Measurements from ENCODE around the gene ZC2HC1B.

ZC2HC1B gene

DNA sequence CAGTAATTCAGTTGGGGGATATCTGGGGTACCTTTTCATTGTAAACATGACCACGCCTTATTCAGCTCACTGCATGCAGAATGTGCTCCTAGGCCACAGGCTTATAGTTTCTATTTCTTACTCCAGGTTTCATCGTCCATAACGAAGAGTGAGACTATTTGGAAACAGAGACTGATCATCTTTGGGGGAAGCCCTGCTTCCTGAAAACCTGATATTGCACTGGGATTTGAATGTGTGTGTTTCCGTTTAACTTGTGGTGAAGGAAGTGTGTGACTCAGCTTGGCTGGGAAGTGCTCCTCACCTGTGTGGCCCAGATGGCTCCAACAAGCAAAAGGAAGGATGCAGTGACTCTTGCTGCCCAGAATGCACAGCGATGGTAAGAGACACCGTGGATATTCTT, 40.7 kb upstream of the ZC2HC1B start:
- TF ChIP-seq, protein P1, sequence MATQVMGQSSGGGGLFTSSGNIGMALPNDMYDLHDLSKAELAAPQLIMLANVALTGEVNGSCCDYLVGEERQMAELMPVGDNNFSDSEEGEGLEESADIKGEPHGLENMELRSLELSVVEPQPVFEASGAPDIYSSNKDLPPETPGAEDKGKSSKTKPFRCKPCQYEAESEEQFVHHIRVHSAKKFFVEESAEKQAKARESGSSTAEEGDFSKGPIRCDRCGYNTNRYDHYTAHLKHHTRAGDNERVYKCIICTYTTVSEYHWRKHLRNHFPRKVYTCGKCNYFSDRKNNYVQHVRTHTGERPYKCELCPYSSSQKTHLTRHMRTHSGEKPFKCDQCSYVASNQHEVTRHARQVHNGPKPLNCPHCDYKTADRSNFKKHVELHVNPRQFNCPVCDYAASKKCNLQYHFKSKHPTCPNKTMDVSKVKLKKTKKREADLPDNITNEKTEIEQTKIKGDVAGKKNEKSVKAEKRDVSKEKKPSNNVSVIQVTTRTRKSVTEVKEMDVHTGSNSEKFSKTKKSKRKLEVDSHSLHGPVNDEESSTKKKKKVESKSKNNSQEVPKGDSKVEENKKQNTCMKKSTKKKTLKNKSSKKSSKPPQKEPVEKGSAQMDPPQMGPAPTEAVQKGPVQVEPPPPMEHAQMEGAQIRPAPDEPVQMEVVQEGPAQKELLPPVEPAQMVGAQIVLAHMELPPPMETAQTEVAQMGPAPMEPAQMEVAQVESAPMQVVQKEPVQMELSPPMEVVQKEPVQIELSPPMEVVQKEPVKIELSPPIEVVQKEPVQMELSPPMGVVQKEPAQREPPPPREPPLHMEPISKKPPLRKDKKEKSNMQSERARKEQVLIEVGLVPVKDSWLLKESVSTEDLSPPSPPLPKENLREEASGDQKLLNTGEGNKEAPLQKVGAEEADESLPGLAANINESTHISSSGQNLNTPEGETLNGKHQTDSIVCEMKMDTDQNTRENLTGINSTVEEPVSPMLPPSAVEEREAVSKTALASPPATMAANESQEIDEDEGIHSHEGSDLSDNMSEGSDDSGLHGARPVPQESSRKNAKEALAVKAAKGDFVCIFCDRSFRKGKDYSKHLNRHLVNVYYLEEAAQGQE (IDR thresholded peaks at IDR 0.05; ENCODE audit: insufficient read depth in 1 of 2, low read depth in 2 of 2, low read length in 2 of 2) = no peak
- no peak for TF ChIP-seq TAF1 (IDR thresholded peaks at IDR 0.05; ENCODE audit: borderline replicate concordance, insufficient read depth, low read length)
- no peak for TF ChIP-seq SIN3A (IDR thresholded peaks at IDR 0.05; ENCODE audit: borderline replicate concordance, insufficient read depth, low read length)
- TF ChIP-seq FOXP2 (optimal IDR thresholded peaks at IDR 0.05; ENCODE audit: borderline replicate concordance, extremely low read depth, extremely low read length, insufficient read depth) = no peak
- TF ChIP-seq POLR2AphosphoS5 (IDR thresholded peaks at IDR 0.05; ENCODE audit: low read depth, low read length) = no peak

DNA sequence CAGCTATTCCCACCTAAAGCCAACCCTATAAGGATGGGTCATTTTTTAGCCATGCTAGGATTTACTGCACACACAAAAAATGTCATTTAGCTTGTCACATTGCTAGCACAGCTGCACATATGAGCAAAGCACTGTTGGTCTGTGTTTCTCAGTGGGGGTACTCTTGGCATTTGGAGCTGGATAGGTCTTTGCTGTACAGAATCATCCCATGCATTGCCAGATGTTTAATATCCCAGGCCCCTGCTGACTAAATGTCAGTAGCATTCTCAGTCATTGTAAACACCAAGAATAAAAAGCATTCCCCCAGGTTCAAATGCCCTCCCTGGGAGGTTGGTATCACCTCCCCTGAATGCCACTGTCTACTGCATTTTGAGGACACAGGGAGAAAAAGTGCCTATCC, 35.7 kb upstream of the ZC2HC1B start:
- TF ChIP-seq SIN3A (IDR thresholded peaks at IDR 0.05; ENCODE audit: borderline replicate concordance, insufficient read depth, low read length) (no peak), FOXP2 (optimal IDR thresholded peaks at IDR 0.05; ENCODE audit: borderline replicate concordance, extremely low read depth, extremely low read length, insufficient read depth) (no peak), POLR2AphosphoS5 (IDR thresholded peaks at IDR 0.05; ENCODE audit: low read depth, low read length) (no peak), TAF1 (IDR thresholded peaks at IDR 0.05; ENCODE audit: borderline replicate concordance, insufficient read depth, low read length) (no peak)
- TF ChIP-seq, protein P1 (IDR thresholded peaks at IDR 0.05; ENCODE audit: insufficient read depth in 1 of 2, low read depth in 2 of 2, low read length in 2 of 2) = no peak

DNA sequence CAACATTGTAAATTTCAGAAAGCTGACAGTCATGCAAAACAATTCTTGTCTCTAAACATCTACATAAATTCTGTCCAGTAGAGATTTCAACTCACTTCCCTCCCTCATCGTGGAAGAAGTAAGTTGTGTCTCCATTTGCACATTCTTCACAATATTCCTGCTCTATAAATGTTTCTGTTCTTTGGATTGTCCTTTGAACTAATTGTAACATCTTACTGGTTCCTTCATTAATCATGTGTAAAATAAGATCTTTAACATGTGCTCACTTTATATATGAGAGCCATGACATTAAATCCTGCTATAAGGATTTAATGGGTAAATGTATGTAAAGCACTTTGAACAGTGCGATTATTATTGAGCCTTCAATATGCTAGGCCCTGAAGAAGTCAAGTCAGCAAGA, 28.1 kb upstream of the ZC2HC1B start:
- no peak for TF ChIP-seq FOXP2 (optimal IDR thresholded peaks at IDR 0.05; ENCODE audit: borderline replicate concordance, extremely low read depth, extremely low read length, insufficient read depth)
- TF ChIP-seq SIN3A (IDR thresholded peaks at IDR 0.05; ENCODE audit: borderline replicate concordance, insufficient read depth, low read length) = no peak
- no peak for TF ChIP-seq TAF1 (IDR thresholded peaks at IDR 0.05; ENCODE audit: borderline replicate concordance, insufficient read depth, low read length)
- TF ChIP-seq, protein P1 (IDR thresholded peaks at IDR 0.05; ENCODE audit: insufficient read depth in 1 of 2, low read depth in 2 of 2, low read length in 2 of 2) = no peak

DNA sequence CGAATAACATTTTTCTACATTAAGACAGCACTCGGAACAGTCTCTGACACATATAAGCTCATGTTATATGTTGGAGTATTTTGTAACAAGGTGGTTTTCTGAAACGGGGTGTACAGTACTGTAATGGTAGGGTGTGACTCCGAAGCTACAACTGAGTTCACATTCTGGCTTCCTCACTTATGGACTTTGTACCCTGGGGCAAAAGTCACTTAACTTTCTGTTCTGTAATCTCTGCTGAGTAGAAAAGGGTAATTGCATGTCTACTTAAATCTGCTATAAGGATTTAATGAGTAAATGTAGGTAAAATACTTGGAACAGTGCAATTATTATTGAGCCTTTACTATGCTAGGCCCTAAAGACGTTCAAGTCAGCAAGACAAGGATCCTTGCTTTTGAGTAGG, 25.9 kb upstream of the ZC2HC1B start:
- TF ChIP-seq SIN3A (IDR thresholded peaks at IDR 0.05; ENCODE audit: borderline replicate concordance, insufficient read depth, low read length) (no peak), FOXP2 (optimal IDR thresholded peaks at IDR 0.05; ENCODE audit: borderline replicate concordance, extremely low read depth, extremely low read length, insufficient read depth) (no peak), TAF1 (IDR thresholded peaks at IDR 0.05; ENCODE audit: borderline replicate concordance, insufficient read depth, low read length) (no peak), POLR2AphosphoS5 (IDR thresholded peaks at IDR 0.05; ENCODE audit: low read depth, low read length) (no peak)
- TF ChIP-seq, protein P1 (IDR thresholded peaks at IDR 0.05; ENCODE audit: insufficient read depth in 1 of 2, low read depth in 2 of 2, low read length in 2 of 2) = no peak

DNA sequence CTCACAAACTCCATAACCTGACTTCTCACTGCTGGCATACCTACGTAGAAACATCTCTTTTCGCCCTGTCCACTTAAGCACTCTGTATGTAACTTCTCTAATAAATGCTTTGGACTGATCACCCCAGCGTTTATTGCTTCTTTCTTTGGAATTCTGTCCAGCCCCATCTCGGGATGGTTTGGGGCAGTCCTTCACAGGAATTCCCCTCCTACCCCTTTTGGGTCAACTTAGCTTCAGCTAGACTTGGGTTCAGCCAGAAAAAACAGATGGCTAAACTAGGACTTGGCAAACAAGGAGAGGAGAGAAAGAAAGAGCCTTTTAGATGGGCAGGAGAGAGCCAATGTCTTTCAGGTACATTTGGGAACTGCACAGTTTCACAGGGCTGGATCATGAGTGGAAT, 25.1 kb upstream of the ZC2HC1B start:
- TF ChIP-seq, protein P1 (IDR thresholded peaks at IDR 0.05; ENCODE audit: insufficient read depth in 1 of 2, low read depth in 2 of 2, low read length in 2 of 2) = no peak
- TF ChIP-seq POLR2AphosphoS5 (IDR thresholded peaks at IDR 0.05; ENCODE audit: low read depth, low read length) (no peak), SIN3A (IDR thresholded peaks at IDR 0.05; ENCODE audit: borderline replicate concordance, insufficient read depth, low read length) (no peak), FOXP2 (optimal IDR thresholded peaks at IDR 0.05; ENCODE audit: borderline replicate concordance, extremely low read depth, extremely low read length, insufficient read depth) (no peak)

Measured in PFSK-1 (cell line).